Kidney (tissue), 14 donors: ENCODE data around the gene ZBTB7A. TPM values are rescaled to one million over a fixed set of nuclear protein-coding genes. Genes with fewer than 3 reads are reported as not detected.

Experiments
- DNase-seq, 5 donors: peaks; one replicate each; pipeline ENCODE4 v3.0.0-alpha.2; 2013 to 2020
- FAIRE-seq: peaks from 2 replicates; lab custom pipeline; 2012; peaks lifted over from hg19 to GRCh38; lab: Jason Lieb, UNC
- H3K27ac ChIP-seq, 2 donors: one replicate each; pipeline ENCODE4 v1.7.0; 2013; ENCODE audit warnings: low read depth in 2 of 2, low read length in 2 of 2, inconsistent platforms in 1 of 2
- H3K27me3 ChIP-seq: one replicate; pipeline ENCODE4 v1.7.1; 2013; ENCODE audit warnings: low read length, inconsistent platforms; ENCODE audit not compliant: control insufficient read depth, insufficient read depth
- H3K36me3 ChIP-seq, 3 donors: one replicate each; pipeline versions ENCODE4 v1.7.0 to v1.7.1; 2013; ENCODE audit warnings: low read length in 3 of 3, control low read depth in 1 of 3, inconsistent platforms in 1 of 3; ENCODE audit not compliant: insufficient read depth in 3 of 3, control insufficient read depth in 2 of 3
- H3K4me1 ChIP-seq, 3 donors: one replicate each; pipeline versions ENCODE4 v1.7.0 to v1.7.1; 2013; ENCODE audit warnings: low read length in 3 of 3, inconsistent platforms in 1 of 3, low read depth in 1 of 3; ENCODE audit not compliant: control insufficient read depth in 2 of 3, insufficient read depth in 2 of 3
- H3K4me3 ChIP-seq, 3 donors: one replicate each; pipeline versions ENCODE4 v1.7.0 to v1.8.1; 2013; ENCODE audit warnings: low read length in 3 of 3, control low read depth in 1 of 3, inconsistent platforms in 1 of 3
- H3K9ac ChIP-seq, 3 donors: one replicate each; pipeline versions ENCODE4 v1.7.0 to v1.7.1; 2013; ENCODE audit warnings: low read length in 3 of 3, control low read depth in 1 of 3, inconsistent platforms in 1 of 3
- H3K9me3 ChIP-seq, 3 donors: one replicate each; pipeline versions ENCODE4 v1.7.0 to v1.7.1; 2013; ENCODE audit warnings: low read length in 3 of 3, control low read depth in 1 of 3, inconsistent platforms in 1 of 3; ENCODE audit not compliant: control insufficient read depth in 2 of 3, insufficient read depth in 1 of 3
- CTCF ChIP-seq: IDR thresholded peaks from 3 replicates; pipeline ENCODE4 v1.5.1; 2012; ENCODE audit warnings: mild to moderate bottlenecking, moderate library complexity, borderline replicate concordance; ENCODE audit not compliant: insufficient read depth; ENCODE audit errors: extremely low read depth
- intact Hi-C: fragments of 100-400 bp; cut with DNase I; formaldehyde crosslinking; loops from one replicate; pipeline ENCODE4 v1.11.1; 2022
- polyA plus RNA-seq: library from polyadenylated mRNA; stranded (reverse); fragments of 350-450 nt; fragmentation: Illumina TruSeq; extraction: RNeasy Lipid Tissue Mini Kit (QIAGEN cat#74804); gene quantifications from one replicate; pipeline ENCODE4 v1.2.3, GENCODE V29; 2014; ENCODE audit warnings: low read depth, low replicate concordance; ENCODE audit not compliant: insufficient read depth
- total RNA-seq: library from RNA; stranded (reverse); fragmentation: NEBNext Ultra II Directional; extraction: Animal tissue kit (Norgen Biotek cat#: 25700); gene quantifications from one replicate; pipeline ENCODE4 v1.2.1, GENCODE V29; 2021
- donor health status: control.
- donor health status: control.
- donor health status: control.
- donor health status: control.
- donor health status: control.
- donor health status: DM: yes; HTN: yes; CAD: no.
- donor health status: Normal renal cell carcinoma (clear cell type).

ZBTB7A gene
- total and polyA plus RNA-seq, 2 donors from 2014 or later: 8.9 to 53.2 TPM

- FAIRE-seq: no peak
- Histone ChIP-seq H3K4me3 (no peak overlapping the region), H3K36me3 (peaks cover 13 to 17% (median 16%) of the 10 kb centered on the region in 3 donors), H3K9ac (no peak overlapping the region), H3K4me1 (no peaks in the 10 kb centered on the region), H3K27ac (no peak overlapping the region), H3K27me3 (no peaks in the 10 kb centered on the region), H3K9me3 (peaks cover 0 to 3% (median 0%) of the 10 kb centered on the region in 3 donors)
- intact Hi-C loops: no loop called here
- no peak for TF ChIP-seq CTCF
- DNase-seq: no peak
These were observed 31.6 kb downstream of the ZBTB7A start for GRCh38 chr19:4035018-4035566.

- Histone ChIP-seq H3K9me3 (peaks cover 0 to 3% (median 0%) of the 10 kb centered on the region in 3 donors), H3K4me1 (no peaks in the 10 kb centered on the region), H3K27me3 (no peaks in the 10 kb centered on the region), H3K36me3 (peaks cover 13 to 17% (median 16%) of the 10 kb centered on the region in 3 donors), H3K4me3 (no peak overlapping the region), H3K27ac (no peak overlapping the region), H3K9ac (no peak overlapping the region)
- FAIRE-seq (no peak), DNase-seq (no peak)
- intact Hi-C loops: no loop called here
- no peak for TF ChIP-seq CTCF
These were observed 32.4 kb downstream of the ZBTB7A start for GRCh38 chr19:4034048-4035017.

GRCh38 chr19:4033028-4033956 is 33.4 kb downstream of the ZBTB7A start:
- FAIRE-seq (no peak), DNase-seq (peak in 1 of 5 donors; percentile 75)
- TF ChIP-seq CTCF: no peak
- H3K4me1 ChIP-seq: no peaks in the 10 kb centered on the region
- no peak overlapping the region for H3K9ac ChIP-seq
- H3K36me3 ChIP-seq: peaks cover 13 to 17% (median 16%) of the 10 kb centered on the region in 3 donors
- H3K27ac ChIP-seq: no peak overlapping the region
- intact Hi-C loops: no loop called here
- peaks cover 0 to 3% (median 0%) of the 10 kb centered on the region in 3 donors for H3K9me3 ChIP-seq
- no peak overlapping the region for H3K4me3 ChIP-seq
- no peaks in the 10 kb centered on the region for H3K27me3 ChIP-seq
